VCaP (cell line): ENCODE measurements around the gene TP73.

Experiments used
- H3K27ac ChIP-seq: fragments of 450-650 bp; 2 replicates; pipeline ENCODE4 v1.5.1; 2017
- CTCF ChIP-seq: fragments of 450-650 bp; conservative IDR thresholded peaks from 2 replicates; pipeline ENCODE4 v1.5.1; 2017; ENCODE audit warnings: mild to moderate bottlenecking, moderate library complexity

The TP73 gene

GRCh38 chr1:3733883-3734589 lies 81.7 kb downstream of the TP73 start:
- no peak for TF ChIP-seq CTCF
- no peak overlapping the region for H3K27ac ChIP-seq

GRCh38 chr1:3734602-3735001 lies 82.3 kb downstream of the TP73 start:
- H3K27ac ChIP-seq = no peak overlapping the region
- TF ChIP-seq CTCF = no peak

- no peak overlapping the region for H3K27ac ChIP-seq
- TF ChIP-seq CTCF = no peak
These were observed 82.8 kb downstream of the TP73 start for GRCh38 chr1:3735027-3735681.

- no peak overlapping the region for H3K27ac ChIP-seq
- no peak for TF ChIP-seq CTCF
These were observed 83.4 kb downstream of the TP73 start for GRCh38 chr1:3735688-3736087.

- H3K27ac ChIP-seq = no peak overlapping the region
- TF ChIP-seq CTCF = no peak
These were observed 83.8 kb downstream of the TP73 start for GRCh38 chr1:3736131-3736561.

GRCh38 chr1:3736708-3737107 lies 84.4 kb downstream of the TP73 start:
- no peak for TF ChIP-seq CTCF
- H3K27ac ChIP-seq = no peak overlapping the region

- H3K27ac ChIP-seq = no peak overlapping the region
- no peak for TF ChIP-seq CTCF
These were observed 86.6 kb downstream of the TP73 start for GRCh38 chr1:3738943-3739342.
